NB4 (cell line): ENCODE data around the gene RAB23.

Experiments used
- POLR2A ChIP-seq: IDR thresholded peaks from 2 replicates; pipeline ENCODE4 v1.6.1; 2011; ENCODE audit warnings: mild to moderate bottlenecking; ENCODE audit not compliant: insufficient read length; ENCODE audit errors: extremely low read depth
- TF ChIP-seq, protein P1 (sequence below): IDR thresholded peaks from 2 replicates; pipeline ENCODE4 v1.6.1; 2011; ENCODE audit warnings: low read depth, low read length
- TF ChIP-seq, protein P2 (sequence below): IDR thresholded peaks from one replicate; pipeline ENCODE4 v1.5.1; 2012; ENCODE audit warnings: low read depth, low read length

DNA sequence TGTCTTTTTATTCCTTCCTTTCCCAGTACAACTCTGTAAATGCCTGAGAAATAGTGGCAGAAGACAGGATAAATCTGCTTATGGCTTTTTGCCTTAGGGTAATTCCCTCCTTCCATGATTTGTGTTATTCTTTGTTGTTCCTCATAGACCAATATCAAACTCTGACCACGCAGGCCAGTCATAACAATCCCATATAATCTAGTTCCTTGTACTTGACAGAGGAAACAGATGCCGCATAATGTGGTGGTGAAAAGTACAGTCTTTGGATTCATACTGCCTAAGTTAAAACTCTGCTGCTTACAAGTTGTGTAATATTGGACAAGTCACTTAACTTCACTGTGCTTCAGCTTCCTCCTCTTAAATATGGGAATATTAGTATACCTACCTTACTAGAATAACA is 58.2 kb downstream of the RAB23 start:
- TF ChIP-seq, protein P1, sequence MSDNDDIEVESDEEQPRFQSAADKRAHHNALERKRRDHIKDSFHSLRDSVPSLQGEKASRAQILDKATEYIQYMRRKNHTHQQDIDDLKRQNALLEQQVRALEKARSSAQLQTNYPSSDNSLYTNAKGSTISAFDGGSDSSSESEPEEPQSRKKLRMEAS: no peak
- TF ChIP-seq, protein P2, sequence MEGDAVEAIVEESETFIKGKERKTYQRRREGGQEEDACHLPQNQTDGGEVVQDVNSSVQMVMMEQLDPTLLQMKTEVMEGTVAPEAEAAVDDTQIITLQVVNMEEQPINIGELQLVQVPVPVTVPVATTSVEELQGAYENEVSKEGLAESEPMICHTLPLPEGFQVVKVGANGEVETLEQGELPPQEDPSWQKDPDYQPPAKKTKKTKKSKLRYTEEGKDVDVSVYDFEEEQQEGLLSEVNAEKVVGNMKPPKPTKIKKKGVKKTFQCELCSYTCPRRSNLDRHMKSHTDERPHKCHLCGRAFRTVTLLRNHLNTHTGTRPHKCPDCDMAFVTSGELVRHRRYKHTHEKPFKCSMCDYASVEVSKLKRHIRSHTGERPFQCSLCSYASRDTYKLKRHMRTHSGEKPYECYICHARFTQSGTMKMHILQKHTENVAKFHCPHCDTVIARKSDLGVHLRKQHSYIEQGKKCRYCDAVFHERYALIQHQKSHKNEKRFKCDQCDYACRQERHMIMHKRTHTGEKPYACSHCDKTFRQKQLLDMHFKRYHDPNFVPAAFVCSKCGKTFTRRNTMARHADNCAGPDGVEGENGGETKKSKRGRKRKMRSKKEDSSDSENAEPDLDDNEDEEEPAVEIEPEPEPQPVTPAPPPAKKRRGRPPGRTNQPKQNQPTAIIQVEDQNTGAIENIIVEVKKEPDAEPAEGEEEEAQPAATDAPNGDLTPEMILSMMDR: no peak
- TF ChIP-seq POLR2A: no peak
